Measurements from ENCODE around the gene ITSN1. TPM values are rescaled to one million over a fixed set of nuclear protein-coding genes. Genes with fewer than 3 reads are reported as not detected.
"Not testable (repeated sequence)": the region's sequence is repeated elsewhere in the genome, so short reads cannot be mapped to it uniquely, and the experiment has no call there.

Gene ITSN1
- total and polyA plus RNA-seq, 2 of the 13 experiments (the other 11 are each of a cell fraction or from before 2014, with no cell fraction given), result 26.1 to 33.8 TPM

GRCh38 chr21:33674226-33674625, 31.9 kb downstream of the ITSN1 start:
- TF ChIP-seq CEBPZ (IDR thresholded peaks at IDR 0.05; ENCODE audit: low read length), result no peak
- TF ChIP-seq ZNF777 (CRISPR knock-in tag; IDR thresholded peaks at IDR 0.05), result no peak
- no peak for TF ChIP-seq GZF1 (CRISPR knock-in tag; IDR thresholded peaks at IDR 0.05)
- no peak for TF ChIP-seq ZSCAN22 (CRISPR knock-in tag; IDR thresholded peaks at IDR 0.05)
- no peak for TF ChIP-seq THAP11 (CRISPR knock-in tag; IDR thresholded peaks at IDR 0.05)
- TF ChIP-seq KDM1A (CRISPR knock-in tag; IDR thresholded peaks at IDR 0.05), result no peak
- TF ChIP-seq ZBTB1 (CRISPR knock-in tag; IDR thresholded peaks at IDR 0.05; ENCODE audit: borderline replicate concordance), result no peak
- TF ChIP-seq, protein P1, sequence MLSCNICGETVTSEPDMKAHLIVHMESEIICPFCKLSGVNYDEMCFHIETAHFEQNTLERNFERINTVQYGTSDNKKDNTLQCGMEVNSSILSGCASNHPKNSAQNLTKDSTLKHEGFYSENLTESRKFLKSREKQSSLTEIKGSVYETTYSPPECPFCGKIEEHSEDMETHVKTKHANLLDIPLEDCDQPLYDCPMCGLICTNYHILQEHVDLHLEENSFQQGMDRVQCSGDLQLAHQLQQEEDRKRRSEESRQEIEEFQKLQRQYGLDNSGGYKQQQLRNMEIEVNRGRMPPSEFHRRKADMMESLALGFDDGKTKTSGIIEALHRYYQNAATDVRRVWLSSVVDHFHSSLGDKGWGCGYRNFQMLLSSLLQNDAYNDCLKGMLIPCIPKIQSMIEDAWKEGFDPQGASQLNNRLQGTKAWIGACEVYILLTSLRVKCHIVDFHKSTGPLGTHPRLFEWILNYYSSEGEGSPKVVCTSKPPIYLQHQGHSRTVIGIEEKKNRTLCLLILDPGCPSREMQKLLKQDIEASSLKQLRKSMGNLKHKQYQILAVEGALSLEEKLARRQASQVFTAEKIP (CRISPR knock-in tag; IDR thresholded peaks at IDR 0.05; ENCODE audit: borderline replicate concordance), result no peak
- TF ChIP-seq TBX2 (CRISPR knock-in tag; IDR thresholded peaks at IDR 0.05; ENCODE audit: borderline replicate concordance), result no peak
- TF ChIP-seq, protein P2, sequence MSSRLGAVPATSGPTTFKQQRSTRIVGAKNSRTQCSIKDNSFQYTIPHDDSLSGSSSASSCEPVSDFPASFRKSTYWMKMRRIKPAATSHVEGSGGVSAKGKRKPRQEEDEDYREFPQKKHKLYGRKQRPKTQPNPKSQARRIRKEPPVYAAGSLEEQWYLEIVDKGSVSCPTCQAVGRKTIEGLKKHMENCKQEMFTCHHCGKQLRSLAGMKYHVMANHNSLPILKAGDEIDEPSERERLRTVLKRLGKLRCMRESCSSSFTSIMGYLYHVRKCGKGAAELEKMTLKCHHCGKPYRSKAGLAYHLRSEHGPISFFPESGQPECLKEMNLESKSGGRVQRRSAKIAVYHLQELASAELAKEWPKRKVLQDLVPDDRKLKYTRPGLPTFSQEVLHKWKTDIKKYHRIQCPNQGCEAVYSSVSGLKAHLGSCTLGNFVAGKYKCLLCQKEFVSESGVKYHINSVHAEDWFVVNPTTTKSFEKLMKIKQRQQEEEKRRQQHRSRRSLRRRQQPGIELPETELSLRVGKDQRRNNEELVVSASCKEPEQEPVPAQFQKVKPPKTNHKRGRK (CRISPR knock-in tag; IDR thresholded peaks at IDR 0.05), result no peak
- TF ChIP-seq ZNF766 (CRISPR knock-in tag; IDR thresholded peaks at IDR 0.05; ENCODE audit: borderline replicate concordance), result no peak

GRCh38 chr21:33676666-33677065, 34.4 kb downstream of the ITSN1 start:
- in situ Hi-C loops (cut with HindIII; ENCODE audit: extremely low pct_ligation_motif_present, low pct_unique_long_range_greater_than_20kb); H3K27me3 ChIP-seq (ENCODE audit: control insufficient read depth in 1 of 2, insufficient read depth in 2 of 2, low read length in 2 of 2); BruUV-seq (replicated peaks); FAIRE-seq; H3K9me3 ChIP-seq (ENCODE audit: low read length); H3K27ac ChIP-seq (ENCODE audit: extremely low read length, insufficient read depth, low read length); H3K36me3 ChIP-seq (replicated peaks in 1 of 2; ENCODE audit: control insufficient read depth in 1 of 2, insufficient read depth in 2 of 2, low read length in 2 of 2); H4K20me1 ChIP-seq (ENCODE audit: insufficient read depth, low read length); H3K4me2 ChIP-seq (ENCODE audit: low read depth, low read length); POLR2A ChIA-PET; intact Hi-C loops (cut with micrococcal nuclease; ENCODE audit: unreplicated experiment); DNase-seq (ENCODE audit: low spot score); CTCF ChIA-PET (ENCODE audit: low intra/inter-chr PET ratio, low total read pairs); H3K4me3 ChIP-seq (replicated peaks in 1 of 3; ENCODE audit: insufficient read depth in 1 of 3, low read depth in 2 of 3, low read length in 3 of 3); H3K9ac ChIP-seq (ENCODE audit: insufficient read depth, low read depth, low read length); H2AFZ ChIP-seq (ENCODE audit: low read length); H3K4me1 ChIP-seq (ENCODE audit: insufficient read depth, low read length); ATAC-seq: not testable (repeated sequence)
- WGBS (ENCODE audit: low lambda C conversion rate), result 97% methylated on average over 5 of the region's 5 CpGs
- peaks cover 19% of the 10 kb centered on the region for H3K79me2 ChIP-seq (ENCODE audit: insufficient read depth, low read length)

More at GRCh38 chr21:33674226-33674625, 31.9 kb downstream of the ITSN1 start:
- H3K27ac ChIP-seq (ENCODE audit: extremely low read length, insufficient read depth, low read length), result no peak overlapping the region
- BruUV-seq (replicated peaks), result no TSS peak
- intact Hi-C loops (cut with micrococcal nuclease; ENCODE audit: unreplicated experiment), result no loop called here
- CTCF ChIA-PET (ENCODE audit: low intra/inter-chr PET ratio, low total read pairs), result no interaction called here
- POLR2A ChIA-PET, result no interaction called here
- no peaks in the 10 kb centered on the region for H3K9me3 ChIP-seq (ENCODE audit: low read length)
- no peak for FAIRE-seq
- 100% methylated on average over 1 of the region's 1 CpG for WGBS (ENCODE audit: low lambda C conversion rate)
- no peaks in the 10 kb centered on the region for H3K36me3 ChIP-seq (replicated peaks in 1 of 2; ENCODE audit: control insufficient read depth in 1 of 2, insufficient read depth in 2 of 2, low read length in 2 of 2)
- no peaks in the 10 kb centered on the region; a peak in 1 of 5 replicates for H3K27me3 ChIP-seq (ENCODE audit: control insufficient read depth in 1 of 2, insufficient read depth in 2 of 2, low read length in 2 of 2)
- H2AFZ ChIP-seq (ENCODE audit: low read length), result no peak overlapping the region
- no peak overlapping the region for H3K4me3 ChIP-seq (replicated peaks in 1 of 3; ENCODE audit: insufficient read depth in 1 of 3, low read depth in 2 of 3, low read length in 3 of 3)
- H3K79me2 ChIP-seq (ENCODE audit: insufficient read depth, low read length), result peaks cover 21% of the 10 kb centered on the region
- no peak overlapping the region for H3K9ac ChIP-seq (ENCODE audit: insufficient read depth, low read depth, low read length)
- no peaks in the 10 kb centered on the region for H4K20me1 ChIP-seq (ENCODE audit: insufficient read depth, low read length)
- no peaks in the 10 kb centered on the region for H3K4me1 ChIP-seq (ENCODE audit: insufficient read depth, low read length)
- no peak for DNase-seq (ENCODE audit: low spot score)
- in situ Hi-C loops (cut with HindIII; ENCODE audit: extremely low pct_ligation_motif_present, low pct_unique_long_range_greater_than_20kb), result no loop called here
- no peak overlapping the region for H3K4me2 ChIP-seq (ENCODE audit: low read depth, low read length)
- no peak for ATAC-seq
